Upper lobe of left lung (tissue), 4 donors: ENCODE data around the gene MORN1.

Experiments used
- CTCF ChIP-seq, 6 experiments: fragments of 450-650 bp in 4 of 6; fragments of 200-600 bp in 2 of 6; sonication (generic) in 2 of 6; IDR thresholded peaks; one replicate each; pipeline ENCODE4 v1.5.1; 2016 to 2019; ENCODE audit warnings: antibody characterized with exemption in 6 of 6
- POLR2AphosphoS5 ChIP-seq, 2 donors: sonication (generic); formaldehyde crosslinking; IDR thresholded peaks; one replicate each; pipeline ENCODE4 v1.5.1; 2017; ENCODE audit warnings: antibody characterized with exemption in 2 of 2

- TF ChIP-seq CTCF (IDR thresholded peaks at IDR 0.05) (no peak), POLR2AphosphoS5 (IDR thresholded peaks at IDR 0.05) (no peak)
These were observed 40.3 kb downstream of the MORN1 start for GRCh38 chr1:2350911-2351655.
